Testis (tissue), 2 donors: Measurements from ENCODE around the gene FBXL15.

ENCODE experiments used
- CTCF ChIP-seq, 3 experiments: fragments of 450-650 bp in 2 of 3; fragments of 200-600 bp in 1 of 3; sonication (generic) in 1 of 3; IDR thresholded peaks; one replicate each; pipeline ENCODE4 v1.5.1; 2016 to 2019; ENCODE audit warnings: antibody characterized with exemption in 3 of 3, mild to moderate bottlenecking in 2 of 3, moderate library complexity in 1 of 3
- POLR2A ChIP-seq: fragments of 450-650 bp; IDR thresholded peaks from one replicate; pipeline ENCODE4 v1.6.1; 2017; ENCODE audit warnings: antibody characterized with exemption, mild to moderate bottlenecking, moderate library complexity

- no peak for TF ChIP-seq POLR2A
- no peak for TF ChIP-seq CTCF (IDR thresholded peaks at IDR 0.05)
Measured at GRCh38 chr10:102451105-102451969, 30.7 kb downstream of the FBXL15 start, which contains the start of gene C10orf95.
